NB4 (cell line): ENCODE data around the gene GRM5.

ENCODE experiments used
- CTCF ChIP-seq: IDR thresholded peaks from one replicate; pipeline ENCODE4 v1.5.1; 2012; ENCODE audit warnings: low read depth, low read length
- MAX ChIP-seq: IDR thresholded peaks from 2 replicates; pipeline ENCODE4 v1.6.1; 2011; ENCODE audit warnings: low read depth, low read length
- MYC ChIP-seq: IDR thresholded peaks from 2 replicates; pipeline ENCODE4 v1.6.1; 2011; ENCODE audit warnings: low read depth, low read length
- POLR2A ChIP-seq: IDR thresholded peaks from 2 replicates; pipeline ENCODE4 v1.6.1; 2011; ENCODE audit warnings: mild to moderate bottlenecking; ENCODE audit not compliant: insufficient read length; ENCODE audit errors: extremely low read depth

GRCh38 chr11:88819616-88820015 lies 246.2 kb downstream of the GRM5 start:
- TF ChIP-seq CTCF: no peak
- TF ChIP-seq POLR2A: no peak
- TF ChIP-seq MAX: no peak
- TF ChIP-seq MYC: no peak
